ENCODE measurements around the gene DSP. TPM values are rescaled to one million over a fixed set of nuclear protein-coding genes. Genes with fewer than 3 reads are reported as not detected.

The DSP gene
- total RNA-seq, 1 experiment from 2014 or later, result 104 TPM

- TF ChIP-seq, protein P1, sequence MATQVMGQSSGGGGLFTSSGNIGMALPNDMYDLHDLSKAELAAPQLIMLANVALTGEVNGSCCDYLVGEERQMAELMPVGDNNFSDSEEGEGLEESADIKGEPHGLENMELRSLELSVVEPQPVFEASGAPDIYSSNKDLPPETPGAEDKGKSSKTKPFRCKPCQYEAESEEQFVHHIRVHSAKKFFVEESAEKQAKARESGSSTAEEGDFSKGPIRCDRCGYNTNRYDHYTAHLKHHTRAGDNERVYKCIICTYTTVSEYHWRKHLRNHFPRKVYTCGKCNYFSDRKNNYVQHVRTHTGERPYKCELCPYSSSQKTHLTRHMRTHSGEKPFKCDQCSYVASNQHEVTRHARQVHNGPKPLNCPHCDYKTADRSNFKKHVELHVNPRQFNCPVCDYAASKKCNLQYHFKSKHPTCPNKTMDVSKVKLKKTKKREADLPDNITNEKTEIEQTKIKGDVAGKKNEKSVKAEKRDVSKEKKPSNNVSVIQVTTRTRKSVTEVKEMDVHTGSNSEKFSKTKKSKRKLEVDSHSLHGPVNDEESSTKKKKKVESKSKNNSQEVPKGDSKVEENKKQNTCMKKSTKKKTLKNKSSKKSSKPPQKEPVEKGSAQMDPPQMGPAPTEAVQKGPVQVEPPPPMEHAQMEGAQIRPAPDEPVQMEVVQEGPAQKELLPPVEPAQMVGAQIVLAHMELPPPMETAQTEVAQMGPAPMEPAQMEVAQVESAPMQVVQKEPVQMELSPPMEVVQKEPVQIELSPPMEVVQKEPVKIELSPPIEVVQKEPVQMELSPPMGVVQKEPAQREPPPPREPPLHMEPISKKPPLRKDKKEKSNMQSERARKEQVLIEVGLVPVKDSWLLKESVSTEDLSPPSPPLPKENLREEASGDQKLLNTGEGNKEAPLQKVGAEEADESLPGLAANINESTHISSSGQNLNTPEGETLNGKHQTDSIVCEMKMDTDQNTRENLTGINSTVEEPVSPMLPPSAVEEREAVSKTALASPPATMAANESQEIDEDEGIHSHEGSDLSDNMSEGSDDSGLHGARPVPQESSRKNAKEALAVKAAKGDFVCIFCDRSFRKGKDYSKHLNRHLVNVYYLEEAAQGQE (IDR thresholded peaks at IDR 0.05; ENCODE audit: low read depth), result no peak
Observed at GRCh38 chr6:7523922-7524321, 17.5 kb upstream of the DSP start (continued).

- no peak overlapping the region for H3K27ac ChIP-seq (ENCODE audit: low read depth, low read length)
- H3K4me2 ChIP-seq (ENCODE audit: low read length), result no peak overlapping the region
- ATAC-seq, result no peak
Observed at GRCh38 chr6:7526755-7527154, 14.7 kb upstream of the DSP start.

More at GRCh38 chr6:7526755-7527154, 14.7 kb upstream of the DSP start:
- TF ChIP-seq ELF1 (IDR thresholded peaks at IDR 0.05; ENCODE audit: borderline replicate concordance, low read depth), result no peak
- TF ChIP-seq CBX3 (IDR thresholded peaks at IDR 0.05; ENCODE audit: low read depth), result no peak
- TF ChIP-seq SRF (IDR thresholded peaks at IDR 0.05; ENCODE audit: low read depth), result no peak
- TF ChIP-seq ZNF274 (IDR thresholded peaks at IDR 0.05; ENCODE audit: low read depth, low read length), result no peak
- TF ChIP-seq ZFX (IDR thresholded peaks at IDR 0.05), result no peak
- TF ChIP-seq, protein P2, sequence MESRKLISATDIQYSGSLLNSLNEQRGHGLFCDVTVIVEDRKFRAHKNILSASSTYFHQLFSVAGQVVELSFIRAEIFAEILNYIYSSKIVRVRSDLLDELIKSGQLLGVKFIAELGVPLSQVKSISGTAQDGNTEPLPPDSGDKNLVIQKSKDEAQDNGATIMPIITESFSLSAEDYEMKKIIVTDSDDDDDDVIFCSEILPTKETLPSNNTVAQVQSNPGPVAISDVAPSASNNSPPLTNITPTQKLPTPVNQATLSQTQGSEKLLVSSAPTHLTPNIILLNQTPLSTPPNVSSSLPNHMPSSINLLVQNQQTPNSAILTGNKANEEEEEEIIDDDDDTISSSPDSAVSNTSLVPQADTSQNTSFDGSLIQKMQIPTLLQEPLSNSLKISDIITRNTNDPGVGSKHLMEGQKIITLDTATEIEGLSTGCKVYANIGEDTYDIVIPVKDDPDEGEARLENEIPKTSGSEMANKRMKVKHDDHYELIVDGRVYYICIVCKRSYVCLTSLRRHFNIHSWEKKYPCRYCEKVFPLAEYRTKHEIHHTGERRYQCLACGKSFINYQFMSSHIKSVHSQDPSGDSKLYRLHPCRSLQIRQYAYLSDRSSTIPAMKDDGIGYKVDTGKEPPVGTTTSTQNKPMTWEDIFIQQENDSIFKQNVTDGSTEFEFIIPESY (IDR thresholded peaks at IDR 0.05; ENCODE audit: extremely low read depth, insufficient replicate concordance, low read length), result no peak
- TF ChIP-seq SIN3A (IDR thresholded peaks at IDR 0.05; ENCODE audit: low read depth), result no peak
- TF ChIP-seq YY1 (IDR thresholded peaks at IDR 0.05; ENCODE audit: extremely low read depth, insufficient replicate concordance, low read depth, low read length), result no peak
- no peak for TF ChIP-seq EZH2phosphoT487 (IDR thresholded peaks at IDR 0.05; ENCODE audit: borderline replicate concordance)
- no peak for TF ChIP-seq FOSL1 (IDR thresholded peaks at IDR 0.05; ENCODE audit: low read depth)
- TF ChIP-seq SP1 (IDR thresholded peaks at IDR 0.05; ENCODE audit: low read depth), result no peak
- no peak for TF ChIP-seq EGR1 (IDR thresholded peaks at IDR 0.05; ENCODE audit: low read depth)
- TF ChIP-seq MAX (IDR thresholded peaks at IDR 0.05), result no peak
- no peak for TF ChIP-seq ATF3 (IDR thresholded peaks at IDR 0.05)
- no peak for TF ChIP-seq EZH2 (IDR thresholded peaks at IDR 0.05)
- no peak for TF ChIP-seq POLR2A (IDR thresholded peaks at IDR 0.05; ENCODE audit: borderline replicate concordance, extremely low read depth, insufficient read depth, insufficient read length)
- TF ChIP-seq RAD21 (IDR thresholded peaks at IDR 0.05; ENCODE audit: low read depth), result no peak
- TF ChIP-seq CEBPB (IDR thresholded peaks at IDR 0.05; ENCODE audit: low read depth), result no peak
- H3K9ac ChIP-seq (ENCODE audit: low read length), result no peak overlapping the region
- no peak overlapping the region for H2AFZ ChIP-seq (ENCODE audit: low read depth, low read length, poor library complexity, severe bottlenecking)
- peaks cover 1 to 5% of the 10 kb centered on the region in 2 experiments; a peak in 3 of 4 replicates for H3K4me1 ChIP-seq (ENCODE audit: control insufficient read depth in 1 of 2, insufficient read depth in 2 of 2, low read length in 2 of 2)
- H3K27me3 ChIP-seq (ENCODE audit: insufficient read depth, low read length), result no peaks in the 10 kb centered on the region
- ChIA-PET POLR2A (no interaction called here), RAD21 (ENCODE audit: low non-redundant PET in 1 of 2, low total read pairs in 2 of 2, uncharacterized antibody in 2 of 2, unreplicated experiment in 2 of 2) (no interaction called here), CTCF (no interaction called here)
- H3K9me2 ChIP-seq (ENCODE audit: insufficient read depth), result no peaks in the 10 kb centered on the region
- intact Hi-C loops (cut with micrococcal nuclease), result no loop called here
- no peaks in the 10 kb centered on the region for H3K36me3 ChIP-seq (ENCODE audit: control insufficient read depth in 1 of 2, insufficient read depth in 2 of 2, low read length in 2 of 2)
- no peaks in the 10 kb centered on the region for H4K20me1 ChIP-seq (ENCODE audit: insufficient read depth)
- H3K4me3 ChIP-seq (replicated peaks in 1 of 2; ENCODE audit: low read depth in 1 of 2, low read length in 2 of 2), result no peak overlapping the region
- no TSS peak for BruUV-seq (replicated peaks)
- no peak for DNase-seq (ENCODE audit: low read depth, low spot score)
- H3K9me3 ChIP-seq (ENCODE audit: control insufficient read depth in 1 of 2, insufficient read depth in 1 of 2, low read depth in 1 of 2, low read length in 2 of 2), result no peaks in the 10 kb centered on the region
- H3K79me2 ChIP-seq (ENCODE audit: insufficient read depth, low read length), result no peaks in the 10 kb centered on the region

All from HCT116 (cell line).